Measurements from ENCODE around the gene TBX4.

DNA sequence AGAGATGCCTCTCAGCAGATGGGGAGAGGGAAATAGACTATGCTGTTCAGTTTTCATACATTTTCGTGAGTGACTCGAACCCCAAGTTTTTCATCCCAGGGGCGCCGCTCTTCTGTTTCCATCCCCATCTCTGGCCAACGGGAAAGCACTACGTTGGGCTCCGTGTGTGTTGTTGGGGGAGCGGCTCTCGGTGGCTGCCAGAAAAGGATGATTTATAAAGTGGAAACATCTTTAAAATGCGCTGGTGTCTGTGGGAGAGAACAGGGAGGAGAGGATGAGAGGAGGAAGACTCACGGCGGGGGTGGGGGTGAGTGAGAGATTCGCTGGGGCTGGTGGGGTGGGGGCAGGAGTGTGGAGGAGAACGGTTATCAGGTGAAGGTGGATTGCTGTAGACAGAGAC is 5.8 kb downstream of the TBX4 start:
- TF ChIP-seq, protein P1, sequence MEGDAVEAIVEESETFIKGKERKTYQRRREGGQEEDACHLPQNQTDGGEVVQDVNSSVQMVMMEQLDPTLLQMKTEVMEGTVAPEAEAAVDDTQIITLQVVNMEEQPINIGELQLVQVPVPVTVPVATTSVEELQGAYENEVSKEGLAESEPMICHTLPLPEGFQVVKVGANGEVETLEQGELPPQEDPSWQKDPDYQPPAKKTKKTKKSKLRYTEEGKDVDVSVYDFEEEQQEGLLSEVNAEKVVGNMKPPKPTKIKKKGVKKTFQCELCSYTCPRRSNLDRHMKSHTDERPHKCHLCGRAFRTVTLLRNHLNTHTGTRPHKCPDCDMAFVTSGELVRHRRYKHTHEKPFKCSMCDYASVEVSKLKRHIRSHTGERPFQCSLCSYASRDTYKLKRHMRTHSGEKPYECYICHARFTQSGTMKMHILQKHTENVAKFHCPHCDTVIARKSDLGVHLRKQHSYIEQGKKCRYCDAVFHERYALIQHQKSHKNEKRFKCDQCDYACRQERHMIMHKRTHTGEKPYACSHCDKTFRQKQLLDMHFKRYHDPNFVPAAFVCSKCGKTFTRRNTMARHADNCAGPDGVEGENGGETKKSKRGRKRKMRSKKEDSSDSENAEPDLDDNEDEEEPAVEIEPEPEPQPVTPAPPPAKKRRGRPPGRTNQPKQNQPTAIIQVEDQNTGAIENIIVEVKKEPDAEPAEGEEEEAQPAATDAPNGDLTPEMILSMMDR (IDR thresholded peaks at IDR 0.05): no peak
- no peak for TF ChIP-seq EZH2phosphoT487 (IDR thresholded peaks at IDR 0.05)
- TF ChIP-seq EZH2 (IDR thresholded peaks at IDR 0.05): no peak
